Measurements from ENCODE around the gene NUCKS1. TPM values are rescaled to one million over a fixed set of nuclear protein-coding genes. Genes with fewer than 3 reads are reported as not detected.

NUCKS1 gene
- total and polyA plus RNA-seq, 2 of the 13 experiments (the other 11 are each of a cell fraction or from before 2014, with no cell fraction given): 35.5 to 117 TPM

GRCh38 chr1:205666372-205667166 lies 83.4 kb downstream of the NUCKS1 start:
- BruUV-seq (replicated peaks): no TSS peak
- H2AFZ ChIP-seq (ENCODE audit: low read length): no peak overlapping the region
- in situ Hi-C loops (cut with HindIII; ENCODE audit: extremely low pct_ligation_motif_present, low pct_unique_long_range_greater_than_20kb): loop anchor here (5.0 kb wide), 1 partner anchor 36 kb away; no protein-coding TSS in a partner anchor
- H3K79me2 ChIP-seq (ENCODE audit: insufficient read depth, low read length): no peaks in the 10 kb centered on the region
- no peaks in the 10 kb centered on the region for H3K27me3 ChIP-seq (ENCODE audit: control insufficient read depth in 1 of 2, insufficient read depth in 2 of 2, low read length in 2 of 2)
- H3K9ac ChIP-seq (ENCODE audit: insufficient read depth, low read depth, low read length): no peak overlapping the region
- WGBS (ENCODE audit: low lambda C conversion rate): 93% methylated on average over 5 of the region's 6 CpGs
- H3K4me1 ChIP-seq (ENCODE audit: insufficient read depth, low read length): peaks cover 80% of the 10 kb centered on the region
- intact Hi-C loops (cut with micrococcal nuclease; ENCODE audit: unreplicated experiment): no loop called here
- ChIA-PET POLR2A (no interaction called here), CTCF (ENCODE audit: low intra/inter-chr PET ratio, low total read pairs) (no interaction called here)
- H3K27ac ChIP-seq (ENCODE audit: extremely low read length, insufficient read depth, low read length): no peak overlapping the region
- DNase-seq (ENCODE audit: low spot score) (no peak), ATAC-seq (no peak), FAIRE-seq (no peak)
- H3K9me3 ChIP-seq (ENCODE audit: low read length): no peaks in the 10 kb centered on the region
- TF ChIP-seq DBP (CRISPR knock-in tag; IDR thresholded peaks at IDR 0.05; ENCODE audit: not compliant biosample characterization) (no peak), SMARCE1 (IDR thresholded peaks at IDR 0.05; ENCODE audit: borderline replicate concordance) (no peak), TSC22D2 (CRISPR knock-in tag; IDR thresholded peaks at IDR 0.05; ENCODE audit: borderline replicate concordance) (no peak)
- TF ChIP-seq, protein P1, sequence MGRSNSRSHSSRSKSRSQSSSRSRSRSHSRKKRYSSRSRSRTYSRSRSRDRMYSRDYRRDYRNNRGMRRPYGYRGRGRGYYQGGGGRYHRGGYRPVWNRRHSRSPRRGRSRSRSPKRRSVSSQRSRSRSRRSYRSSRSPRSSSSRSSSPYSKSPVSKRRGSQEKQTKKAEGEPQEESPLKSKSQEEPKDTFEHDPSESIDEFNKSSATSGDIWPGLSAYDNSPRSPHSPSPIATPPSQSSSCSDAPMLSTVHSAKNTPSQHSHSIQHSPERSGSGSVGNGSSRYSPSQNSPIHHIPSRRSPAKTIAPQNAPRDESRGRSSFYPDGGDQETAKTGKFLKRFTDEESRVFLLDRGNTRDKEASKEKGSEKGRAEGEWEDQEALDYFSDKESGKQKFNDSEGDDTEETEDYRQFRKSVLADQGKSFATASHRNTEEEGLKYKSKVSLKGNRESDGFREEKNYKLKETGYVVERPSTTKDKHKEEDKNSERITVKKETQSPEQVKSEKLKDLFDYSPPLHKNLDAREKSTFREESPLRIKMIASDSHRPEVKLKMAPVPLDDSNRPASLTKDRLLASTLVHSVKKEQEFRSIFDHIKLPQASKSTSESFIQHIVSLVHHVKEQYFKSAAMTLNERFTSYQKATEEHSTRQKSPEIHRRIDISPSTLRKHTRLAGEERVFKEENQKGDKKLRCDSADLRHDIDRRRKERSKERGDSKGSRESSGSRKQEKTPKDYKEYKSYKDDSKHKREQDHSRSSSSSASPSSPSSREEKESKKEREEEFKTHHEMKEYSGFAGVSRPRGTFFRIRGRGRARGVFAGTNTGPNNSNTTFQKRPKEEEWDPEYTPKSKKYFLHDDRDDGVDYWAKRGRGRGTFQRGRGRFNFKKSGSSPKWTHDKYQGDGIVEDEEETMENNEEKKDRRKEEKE (IDR thresholded peaks at IDR 0.05): no peak
- TF ChIP-seq, protein P2, sequence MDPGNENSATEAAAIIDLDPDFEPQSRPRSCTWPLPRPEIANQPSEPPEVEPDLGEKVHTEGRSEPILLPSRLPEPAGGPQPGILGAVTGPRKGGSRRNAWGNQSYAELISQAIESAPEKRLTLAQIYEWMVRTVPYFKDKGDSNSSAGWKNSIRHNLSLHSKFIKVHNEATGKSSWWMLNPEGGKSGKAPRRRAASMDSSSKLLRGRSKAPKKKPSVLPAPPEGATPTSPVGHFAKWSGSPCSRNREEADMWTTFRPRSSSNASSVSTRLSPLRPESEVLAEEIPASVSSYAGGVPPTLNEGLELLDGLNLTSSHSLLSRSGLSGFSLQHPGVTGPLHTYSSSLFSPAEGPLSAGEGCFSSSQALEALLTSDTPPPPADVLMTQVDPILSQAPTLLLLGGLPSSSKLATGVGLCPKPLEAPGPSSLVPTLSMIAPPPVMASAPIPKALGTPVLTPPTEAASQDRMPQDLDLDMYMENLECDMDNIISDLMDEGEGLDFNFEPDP (CRISPR knock-in tag; conservative IDR thresholded peaks at IDR 0.05): no peak
- TF ChIP-seq, protein P3, sequence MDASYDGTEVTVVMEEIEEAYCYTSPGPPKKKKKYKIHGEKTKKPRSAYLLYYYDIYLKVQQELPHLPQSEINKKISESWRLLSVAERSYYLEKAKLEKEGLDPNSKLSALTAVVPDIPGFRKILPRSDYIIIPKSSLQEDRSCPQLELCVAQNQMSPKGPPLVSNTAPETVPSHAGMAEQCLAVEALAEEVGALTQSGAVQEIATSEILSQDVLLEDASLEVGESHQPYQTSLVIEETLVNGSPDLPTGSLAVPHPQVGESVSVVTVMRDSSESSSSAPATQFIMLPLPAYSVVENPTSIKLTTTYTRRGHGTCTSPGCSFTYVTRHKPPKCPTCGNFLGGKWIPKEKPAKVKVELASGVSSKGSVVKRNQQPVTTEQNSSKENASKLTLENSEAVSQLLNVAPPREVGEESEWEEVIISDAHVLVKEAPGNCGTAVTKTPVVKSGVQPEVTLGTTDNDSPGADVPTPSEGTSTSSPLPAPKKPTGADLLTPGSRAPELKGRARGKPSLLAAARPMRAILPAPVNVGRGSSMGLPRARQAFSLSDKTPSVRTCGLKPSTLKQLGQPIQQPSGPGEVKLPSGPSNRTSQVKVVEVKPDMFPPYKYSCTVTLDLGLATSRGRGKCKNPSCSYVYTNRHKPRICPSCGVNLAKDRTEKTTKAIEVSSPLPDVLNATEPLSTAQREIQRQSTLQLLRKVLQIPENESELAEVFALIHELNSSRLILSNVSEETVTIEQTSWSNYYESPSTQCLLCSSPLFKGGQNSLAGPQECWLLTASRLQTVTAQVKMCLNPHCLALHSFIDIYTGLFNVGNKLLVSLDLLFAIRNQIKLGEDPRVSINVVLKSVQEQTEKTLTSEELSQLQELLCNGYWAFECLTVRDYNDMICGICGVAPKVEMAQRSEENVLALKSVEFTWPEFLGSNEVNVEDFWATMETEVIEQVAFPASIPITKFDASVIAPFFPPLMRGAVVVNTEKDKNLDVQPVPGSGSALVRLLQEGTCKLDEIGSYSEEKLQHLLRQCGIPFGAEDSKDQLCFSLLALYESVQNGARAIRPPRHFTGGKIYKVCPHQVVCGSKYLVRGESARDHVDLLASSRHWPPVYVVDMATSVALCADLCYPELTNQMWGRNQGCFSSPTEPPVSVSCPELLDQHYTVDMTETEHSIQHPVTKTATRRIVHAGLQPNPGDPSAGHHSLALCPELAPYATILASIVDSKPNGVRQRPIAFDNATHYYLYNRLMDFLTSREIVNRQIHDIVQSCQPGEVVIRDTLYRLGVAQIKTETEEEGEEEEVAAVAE (CRISPR knock-in tag; IDR thresholded peaks at IDR 0.05; ENCODE audit: borderline replicate concordance): no peak
- H3K4me3 ChIP-seq (replicated peaks in 1 of 3; ENCODE audit: insufficient read depth in 1 of 3, low read depth in 2 of 3, low read length in 3 of 3): no peak overlapping the region
- H4K20me1 ChIP-seq (ENCODE audit: insufficient read depth, low read length): no peaks in the 10 kb centered on the region
- H3K36me3 ChIP-seq (replicated peaks in 1 of 2; ENCODE audit: control insufficient read depth in 1 of 2, insufficient read depth in 2 of 2, low read length in 2 of 2): peaks cover 0 to 1% of the 10 kb centered on the region in 2 experiments; a peak in 1 of 5 replicates
- H3K4me2 ChIP-seq (ENCODE audit: low read depth, low read length): no peak overlapping the region

All from HepG2 (cell line).